ENCODE results near the gene TUBB2B. TPM values are rescaled to one million over a fixed set of nuclear protein-coding genes. Genes with fewer than 3 reads are reported as not detected.
A peak's percentile ranks its signal among the peaks of the same experiment; 100 is the strongest.

Gene TUBB2B
- total RNA-seq, 1 donor from 2014 or later, result 119 TPM

DNA sequence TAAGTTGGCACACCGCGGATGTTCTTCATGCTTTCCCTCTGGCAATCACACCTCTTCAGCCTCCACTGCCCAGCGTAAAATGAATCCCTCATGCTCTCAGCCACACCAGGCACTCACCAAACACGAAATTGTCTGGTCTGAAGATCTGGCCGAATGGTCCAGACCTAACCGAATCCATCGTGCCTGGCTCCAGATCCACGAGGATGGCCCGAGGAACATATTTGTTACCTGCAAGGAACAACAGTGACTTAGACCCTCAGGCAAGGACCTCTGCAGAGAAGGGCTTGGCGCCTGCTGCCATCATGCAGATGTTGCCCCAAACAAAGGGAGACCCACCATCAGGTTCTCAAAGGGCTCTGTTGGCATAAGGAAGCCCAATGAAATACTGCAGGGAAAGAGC is 1.4 kb downstream of the TUBB2B start:
- Mint-ChIP-seq H3K4me1 (ENCODE audit: low read depth) (peaks cover 55% of the 10 kb centered on the region), H3K27ac (ENCODE audit: unreplicated experiment) (no peak overlapping the region), H3K9me3 (ENCODE audit: low read depth) (no peaks in the 10 kb centered on the region), H3K4me3 (ENCODE audit: unreplicated experiment) (peak overlapping the region; percentile 95), H3K27me3 (ENCODE audit: low read depth) (no peaks in the 10 kb centered on the region), H3K36me3 (ENCODE audit: low read depth) (peaks cover 10% of the 10 kb centered on the region)
- no peak for TF ChIP-seq CTCF (IDR thresholded peaks at IDR 0.05)
- DNase-seq (ENCODE audit: low spot score), result no peak

DNA sequence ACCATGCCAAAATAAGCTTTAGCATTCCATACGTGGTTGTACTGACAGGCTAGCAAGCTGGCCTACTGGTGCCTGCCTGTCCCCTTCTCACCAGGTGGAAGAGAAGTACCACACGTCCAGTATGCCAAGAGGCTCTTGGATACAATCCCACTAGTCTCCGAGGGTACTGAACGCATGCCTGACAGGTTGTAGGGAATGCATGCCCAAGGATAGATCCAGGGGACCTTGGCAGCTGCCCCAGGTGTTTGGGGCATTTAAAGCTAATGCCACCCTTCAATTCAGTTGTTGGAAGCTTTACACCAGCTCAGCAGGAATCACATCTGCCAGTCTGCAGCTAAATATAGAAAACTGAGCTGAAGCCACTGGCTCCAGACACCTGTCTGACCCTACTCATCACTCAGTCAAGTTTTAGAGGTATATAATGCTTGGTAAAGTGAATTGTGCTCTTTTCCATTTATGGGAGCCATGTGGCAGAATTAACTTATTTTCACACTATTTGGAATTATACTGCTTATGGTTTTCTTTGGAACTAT is 4.9 kb downstream of the TUBB2B start:
- Mint-ChIP-seq H3K4me3 (ENCODE audit: unreplicated experiment) (no peak overlapping the region), H3K27me3 (ENCODE audit: low read depth) (no peaks in the 10 kb centered on the region), H3K36me3 (ENCODE audit: low read depth) (peaks cover 10% of the 10 kb centered on the region), H3K27ac (ENCODE audit: unreplicated experiment) (no peak overlapping the region), H3K4me1 (ENCODE audit: low read depth) (peaks cover 24% of the 10 kb centered on the region), H3K9me3 (ENCODE audit: low read depth) (no peaks in the 10 kb centered on the region)
- no peak for TF ChIP-seq CTCF (IDR thresholded peaks at IDR 0.05)
- DNase-seq (ENCODE audit: low spot score), result no peak

- no peak for TF ChIP-seq CTCF (IDR thresholded peaks at IDR 0.05)
- Mint-ChIP-seq H3K9me3 (ENCODE audit: low read depth) (no peaks in the 10 kb centered on the region), H3K4me1 (ENCODE audit: low read depth) (peaks cover 23% of the 10 kb centered on the region), H3K27ac (ENCODE audit: unreplicated experiment) (no peak overlapping the region), H3K36me3 (ENCODE audit: low read depth) (peaks cover 10% of the 10 kb centered on the region), H3K4me3 (ENCODE audit: unreplicated experiment) (no peak overlapping the region), H3K27me3 (ENCODE audit: low read depth) (no peaks in the 10 kb centered on the region)
- no peak for DNase-seq (ENCODE audit: low spot score)
These were observed 5.9 kb downstream of the TUBB2B start for GRCh38 chr6:3221578-3221977.

DNA sequence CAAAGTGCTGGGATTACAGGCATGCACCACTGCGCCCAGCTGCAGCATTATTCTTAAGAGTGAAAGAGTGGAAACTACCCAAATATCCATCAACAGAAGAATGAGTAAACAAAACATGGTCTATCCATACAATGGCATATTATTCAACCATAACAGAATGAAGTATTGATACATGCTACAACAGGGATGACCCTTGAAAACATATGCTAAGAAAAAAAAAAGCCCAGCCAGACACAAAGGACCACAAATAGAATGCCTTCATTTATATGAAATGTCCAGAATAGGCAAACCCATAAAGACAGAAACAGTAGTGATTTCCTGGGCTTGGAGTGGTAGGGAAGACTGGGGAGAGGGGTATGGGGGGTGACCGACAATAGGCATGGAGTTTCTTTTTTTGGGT is 7.1 kb downstream of the TUBB2B start:
- H3K27ac Mint-ChIP-seq (ENCODE audit: unreplicated experiment), result no peak overlapping the region
- DNase-seq (ENCODE audit: low spot score), result no peak
- peaks cover 11% of the 10 kb centered on the region for H3K4me1 Mint-ChIP-seq (ENCODE audit: low read depth)
- H3K9me3 Mint-ChIP-seq (ENCODE audit: low read depth), result no peaks in the 10 kb centered on the region
- no peak overlapping the region for H3K4me3 Mint-ChIP-seq (ENCODE audit: unreplicated experiment)
- TF ChIP-seq CTCF (IDR thresholded peaks at IDR 0.05), result no peak
- no peaks in the 10 kb centered on the region for H3K27me3 Mint-ChIP-seq (ENCODE audit: low read depth)
- peaks cover 8% of the 10 kb centered on the region for H3K36me3 Mint-ChIP-seq (ENCODE audit: low read depth)

- Mint-ChIP-seq H3K27me3 (ENCODE audit: low read depth) (no peaks in the 10 kb centered on the region), H3K27ac (ENCODE audit: unreplicated experiment) (no peak overlapping the region), H3K36me3 (ENCODE audit: low read depth) (no peaks in the 10 kb centered on the region), H3K4me1 (ENCODE audit: low read depth) (peaks cover 20% of the 10 kb centered on the region), H3K9me3 (ENCODE audit: low read depth) (no peaks in the 10 kb centered on the region), H3K4me3 (ENCODE audit: unreplicated experiment) (no peak overlapping the region)
- no peak for DNase-seq (ENCODE audit: low spot score)
- no peak for TF ChIP-seq CTCF (IDR thresholded peaks at IDR 0.05)
These were observed 9.2 kb downstream of the TUBB2B start for GRCh38 chr6:3218266-3218665.

Data from chondrocyte (in vitro differentiated cells).